Measurements from ENCODE around the gene DNAH12. TPM values are rescaled to one million over a fixed set of nuclear protein-coding genes. Genes with fewer than 3 reads are reported as not detected.
A peak's percentile ranks its signal among the peaks of the same experiment; 100 is the strongest.

Gene DNAH12
- total RNA-seq, 1 experiment from 2014 or later: not detected

- TF ChIP-seq YY1 (IDR thresholded peaks at IDR 0.05; ENCODE audit: extremely low read depth, insufficient replicate concordance, low read depth, low read length) (no peak), EZH2 (IDR thresholded peaks at IDR 0.05) (no peak), TCF7L2 (IDR thresholded peaks at IDR 0.05; ENCODE audit: borderline replicate concordance, extremely low read depth, insufficient read depth, insufficient read length) (peak; percentile 58)
Measured at GRCh38 chr3:57555738-57556458, 11.8 kb upstream of the DNAH12 start, which contains the start of gene PDE12 (continued).

GRCh38 chr3:57555306-57555705 lies 11.2 kb upstream of the DNAH12 start:
- ChIA-PET POLR2A (no interaction called here), RAD21 (ENCODE audit: low non-redundant PET in 1 of 2, low total read pairs in 2 of 2, uncharacterized antibody in 2 of 2, unreplicated experiment in 2 of 2) (no interaction called here), CTCF (interaction anchor here (1.3 kb wide), 1 partner anchor 158 kb away, joined by 4 read pairs; no protein-coding TSS in a partner anchor)
- H3K4me1 ChIP-seq (ENCODE audit: control insufficient read depth in 1 of 2, insufficient read depth in 2 of 2, low read length in 2 of 2): peaks cover 6 to 26% of the 10 kb centered on the region in 2 experiments; a peak in 3 of 4 replicates
- H3K27me3 ChIP-seq (ENCODE audit: insufficient read depth, low read length): no peaks in the 10 kb centered on the region
- peak overlapping the region; percentile 59 for H3K27ac ChIP-seq (ENCODE audit: low read depth, low read length)
- peak overlapping the region; percentile 73 to 91 for H3K4me3 ChIP-seq (replicated peaks in 1 of 2; ENCODE audit: low read depth in 1 of 2, low read length in 2 of 2)
- peaks cover 8 to 17% of the 10 kb centered on the region in 2 experiments for H3K36me3 ChIP-seq (ENCODE audit: control insufficient read depth in 1 of 2, insufficient read depth in 2 of 2, low read length in 2 of 2)
- TF ChIP-seq, protein P1, sequence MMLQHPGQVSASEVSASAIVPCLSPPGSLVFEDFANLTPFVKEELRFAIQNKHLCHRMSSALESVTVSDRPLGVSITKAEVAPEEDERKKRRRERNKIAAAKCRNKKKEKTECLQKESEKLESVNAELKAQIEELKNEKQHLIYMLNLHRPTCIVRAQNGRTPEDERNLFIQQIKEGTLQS (IDR thresholded peaks at IDR 0.05): no peak
- no peak for TF ChIP-seq MAX (IDR thresholded peaks at IDR 0.05)
- ATAC-seq (peak; percentile 2; the same call in 1 of the 2 replicates), DNase-seq (ENCODE audit: low read depth, low spot score) (no peak)
- H3K9me3 ChIP-seq (ENCODE audit: control insufficient read depth in 1 of 2, insufficient read depth in 1 of 2, low read depth in 1 of 2, low read length in 2 of 2): no peaks in the 10 kb centered on the region
- peak overlapping the region; percentile 96 for H3K4me2 ChIP-seq (ENCODE audit: low read length)
- H3K79me2 ChIP-seq (ENCODE audit: insufficient read depth, low read length): peaks cover 41% of the 10 kb centered on the region
- H2AFZ ChIP-seq (ENCODE audit: low read depth, low read length, poor library complexity, severe bottlenecking): peak overlapping the region; percentile 47
- intact Hi-C loops (cut with micrococcal nuclease): no loop called here
- no peaks in the 10 kb centered on the region; the same call in 1 of the 2 replicates for H4K20me1 ChIP-seq (ENCODE audit: insufficient read depth)
- peak overlapping the region; percentile 92 for H3K9ac ChIP-seq (ENCODE audit: low read length)
- H3K9me2 ChIP-seq (ENCODE audit: insufficient read depth): no peaks in the 10 kb centered on the region
- BruUV-seq (replicated peaks): TSS peak; percentile 98

DNA sequence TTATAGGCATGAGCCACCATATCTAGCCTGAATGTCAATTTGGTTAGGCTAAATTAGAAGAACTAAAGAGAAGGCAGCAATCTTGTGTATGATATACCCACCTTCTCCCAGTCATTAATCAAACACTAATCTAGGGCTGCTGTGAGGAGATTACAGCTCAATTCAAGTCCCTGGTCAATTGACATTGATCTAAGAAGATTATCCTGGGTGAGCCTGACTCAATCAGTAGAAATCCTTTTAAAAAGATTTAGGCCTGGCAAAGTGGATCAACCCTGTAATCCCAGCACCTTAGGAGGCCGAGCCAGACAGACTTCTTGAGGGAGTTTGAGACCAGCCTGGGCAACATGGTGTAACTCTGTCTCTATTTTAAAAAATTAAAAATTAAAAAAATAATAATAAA lies 2.5 kb upstream of the DNAH12 start:
- intact Hi-C loops (cut with micrococcal nuclease): no loop called here
- no TSS peak for BruUV-seq (replicated peaks)

More for the DNA sequence above, 2.5 kb upstream of the DNAH12 start:
- Histone ChIP-seq H3K79me2 (ENCODE audit: insufficient read depth, low read length) (no peaks in the 10 kb centered on the region), H3K9me2 (ENCODE audit: insufficient read depth) (no peaks in the 10 kb centered on the region), H3K27ac (ENCODE audit: low read depth, low read length) (no peak overlapping the region), H3K36me3 (ENCODE audit: control insufficient read depth in 1 of 2, insufficient read depth in 2 of 2, low read length in 2 of 2) (no peaks in the 10 kb centered on the region), H3K4me1 (ENCODE audit: control insufficient read depth in 1 of 2, insufficient read depth in 2 of 2, low read length in 2 of 2) (peaks cover 0 to 5% of the 10 kb centered on the region in 2 experiments; a peak in 1 of 4 replicates), H3K4me2 (ENCODE audit: low read length) (no peak overlapping the region), H3K27me3 (ENCODE audit: insufficient read depth, low read length) (no peaks in the 10 kb centered on the region), H3K9me3 (ENCODE audit: control insufficient read depth in 1 of 2, insufficient read depth in 1 of 2, low read depth in 1 of 2, low read length in 2 of 2) (no peaks in the 10 kb centered on the region), H2AFZ (ENCODE audit: low read depth, low read length, poor library complexity, severe bottlenecking) (no peak overlapping the region), H4K20me1 (ENCODE audit: insufficient read depth) (no peaks in the 10 kb centered on the region), H3K9ac (ENCODE audit: low read length) (no peak overlapping the region), H3K4me3 (replicated peaks in 1 of 2; ENCODE audit: low read depth in 1 of 2, low read length in 2 of 2) (no peak overlapping the region)
- CTCF ChIA-PET: no interaction called here
- DNase-seq (ENCODE audit: low read depth, low spot score) (no peak), ATAC-seq (no peak)
- RAD21 ChIA-PET (ENCODE audit: low non-redundant PET in 1 of 2, low total read pairs in 2 of 2, uncharacterized antibody in 2 of 2, unreplicated experiment in 2 of 2): no interaction called here
- POLR2A ChIA-PET: no interaction called here
- TF ChIP-seq CEBPB (IDR thresholded peaks at IDR 0.05; ENCODE audit: low read depth) (no peak), YY1 (IDR thresholded peaks at IDR 0.05; ENCODE audit: extremely low read depth, insufficient replicate concordance, low read depth, low read length) (no peak), SRF (IDR thresholded peaks at IDR 0.05; ENCODE audit: low read depth) (no peak), JUND (IDR thresholded peaks at IDR 0.05) (no peak), RAD21 (IDR thresholded peaks at IDR 0.05; ENCODE audit: low read depth) (no peak), ELF1 (IDR thresholded peaks at IDR 0.05; ENCODE audit: borderline replicate concordance, low read depth) (no peak), EGR1 (IDR thresholded peaks at IDR 0.05; ENCODE audit: low read depth) (no peak)
- TF ChIP-seq, protein P1 (IDR thresholded peaks at IDR 0.05): no peak

Data from HCT116 (cell line).